GM19372 (cell line): ENCODE measurements around the gene LDLRAD2.
"Not testable (repeated sequence)": the region's sequence is repeated elsewhere in the genome, so short reads cannot be mapped to it uniquely, and the experiment has no call there.

ENCODE experiments used
- ATAC-seq: cut with Tn5 transposase; IDR thresholded peaks from one replicate; pipeline ENCODE4 v1.9.1; 2021; ENCODE audit warnings: mild to moderate bottlenecking, low read depth, moderate library complexity; ENCODE audit not compliant: unreplicated experiment

Gene LDLRAD2

DNA sequence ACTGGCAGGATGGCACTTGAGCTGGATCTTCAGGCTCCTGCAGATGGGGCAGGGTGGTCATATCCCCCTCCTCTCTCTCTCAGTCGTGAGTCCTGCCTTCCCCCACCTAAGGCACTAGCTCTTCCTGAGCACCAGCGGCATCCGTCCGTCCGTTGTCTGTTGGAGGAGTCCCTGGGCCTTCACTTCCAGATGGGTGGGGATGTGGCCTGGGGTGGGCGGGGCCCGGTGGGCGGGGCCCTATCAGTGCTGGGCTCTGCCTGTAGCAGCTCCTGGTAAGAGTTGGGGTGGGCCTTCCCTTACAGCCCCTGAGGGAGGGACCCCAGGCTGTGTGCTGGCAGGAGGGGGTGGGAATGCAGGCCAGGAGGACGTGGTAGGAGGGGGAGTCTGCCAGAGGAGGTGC, 10.3 kb downstream of the LDLRAD2 start:
- no peak for ATAC-seq

DNA sequence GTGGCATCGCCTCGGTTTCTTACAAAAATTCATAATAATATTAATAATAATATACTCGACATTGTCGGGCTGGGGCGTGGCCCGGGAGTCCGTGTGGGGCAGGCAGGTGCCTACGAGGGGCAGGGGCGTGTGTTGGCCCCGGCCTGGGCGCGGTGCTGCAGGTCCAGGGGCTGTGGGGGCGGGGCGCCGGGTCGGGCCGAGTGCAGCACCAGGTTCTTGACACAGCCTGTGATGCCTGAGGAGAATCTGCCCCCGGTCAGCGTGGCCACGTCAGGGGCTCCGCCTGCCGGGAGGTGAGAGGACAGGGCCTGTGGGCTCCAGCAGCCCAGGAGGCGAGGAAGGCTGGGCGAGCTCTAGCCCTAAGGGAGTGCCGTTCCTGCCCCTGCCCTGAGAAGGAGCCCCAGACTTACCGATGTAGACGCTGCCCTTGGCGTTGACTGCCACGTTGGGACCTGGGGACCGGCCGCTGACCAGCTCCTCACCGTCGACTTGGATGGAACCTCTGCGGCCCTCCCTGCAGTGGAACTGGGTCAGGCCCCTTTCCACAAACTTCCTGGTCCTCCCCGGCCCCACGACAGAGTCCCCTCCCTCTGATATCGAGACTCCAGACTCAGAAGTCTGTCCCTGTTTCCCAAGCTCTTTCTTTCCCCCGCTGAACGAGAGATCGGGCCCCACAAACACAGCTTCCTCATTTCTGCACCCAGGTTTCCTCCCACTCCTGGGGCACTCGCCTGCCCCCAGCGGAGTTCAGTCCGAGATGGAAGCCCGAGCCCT, 11.3 kb downstream of the LDLRAD2 start:
- no peak for ATAC-seq

DNA sequence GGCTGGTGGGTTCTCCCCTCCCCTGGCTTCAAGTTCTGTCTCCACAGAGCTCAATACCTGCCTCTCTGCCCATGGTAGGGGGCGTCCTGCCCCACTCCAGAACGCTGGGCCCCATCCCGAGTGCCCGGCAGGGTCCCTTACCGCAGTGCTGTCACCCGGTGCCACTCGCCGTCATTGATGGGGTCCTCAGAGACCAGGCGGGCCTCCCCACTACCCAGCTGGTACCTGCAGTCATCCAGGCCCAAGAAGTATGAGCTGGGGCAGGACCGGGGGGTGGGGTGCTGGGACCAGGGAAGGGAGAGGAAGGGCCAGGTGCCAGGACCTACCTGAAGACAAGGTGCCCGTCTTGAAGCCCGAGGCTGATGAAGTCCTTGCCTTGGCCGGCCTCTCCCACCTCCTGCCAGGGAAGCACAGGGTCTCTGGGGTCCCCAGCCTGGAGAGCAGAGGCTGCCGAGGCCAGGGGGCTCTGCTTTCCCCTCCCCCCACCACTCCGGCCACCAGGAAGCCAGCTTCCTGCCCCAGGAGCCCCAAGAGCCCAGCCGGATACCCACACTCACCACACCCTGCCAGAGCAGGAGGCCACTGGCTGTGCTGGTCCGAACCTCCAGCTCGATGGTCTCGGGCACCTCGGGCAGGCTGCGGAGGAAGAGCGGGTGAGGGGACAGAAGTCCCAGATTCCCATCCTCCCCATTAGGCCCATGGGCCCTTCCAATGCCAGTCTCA, 12.1 kb downstream of the LDLRAD2 start:
- ATAC-seq = no peak

DNA sequence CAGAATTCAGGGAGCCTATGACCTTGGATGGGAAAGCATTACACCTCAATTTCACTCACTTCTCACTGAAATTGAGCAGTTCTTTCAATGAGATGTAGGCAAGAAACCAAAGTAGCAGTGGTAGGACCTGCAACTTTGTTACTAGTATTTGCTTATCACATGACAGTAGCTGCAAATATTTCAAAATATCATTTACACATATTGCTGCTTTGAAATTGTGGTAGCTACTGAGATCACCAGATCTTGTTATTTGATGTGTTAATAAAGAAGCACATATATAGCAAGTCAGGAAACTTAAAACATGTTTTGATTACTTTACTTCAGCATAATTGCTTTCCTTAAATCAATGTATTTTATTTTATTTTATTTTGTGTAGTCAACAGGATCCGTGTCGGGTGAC, 12.9 kb downstream of the LDLRAD2 start:
- ATAC-seq = no peak

DNA sequence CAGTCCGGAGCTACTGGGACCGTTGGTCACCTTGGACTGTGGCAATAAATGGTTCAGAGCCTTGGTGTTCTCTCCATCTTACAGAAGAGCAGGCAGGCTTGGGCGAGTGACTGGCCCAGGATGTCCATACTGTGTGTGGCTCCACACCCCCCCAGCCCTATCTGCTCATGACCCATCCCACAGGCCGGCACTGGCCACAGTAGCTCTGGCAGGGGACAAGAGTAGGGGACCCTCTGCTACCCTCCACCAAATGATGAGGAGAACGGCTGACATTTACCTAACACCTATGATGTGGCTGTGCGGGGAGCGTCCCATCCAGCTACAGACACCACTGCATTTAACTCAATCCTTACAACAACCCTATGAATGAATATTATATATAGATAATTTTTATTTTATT, 13.3 kb downstream of the LDLRAD2 start:
- no peak for ATAC-seq

DNA sequence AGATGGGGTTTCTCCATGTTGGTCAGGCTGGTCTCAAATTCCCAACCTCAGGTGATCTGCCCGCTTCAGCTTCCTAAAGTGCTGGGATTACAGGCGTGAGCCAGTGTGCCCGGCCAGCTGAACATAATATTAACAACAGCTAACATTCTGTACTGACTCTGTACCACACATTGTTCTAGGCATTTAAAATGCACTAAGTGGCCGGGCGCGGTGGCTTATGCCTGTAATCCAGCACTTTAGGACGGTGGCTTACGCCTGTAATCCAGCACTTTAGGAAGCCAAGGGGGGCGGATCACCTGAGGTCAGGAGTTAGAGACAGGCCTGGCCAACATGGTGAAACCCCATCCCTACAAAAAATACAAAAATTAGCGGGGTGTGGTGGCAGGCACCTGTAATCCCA, 14.6 kb downstream of the LDLRAD2 start:
- ATAC-seq = not testable (repeated sequence)

DNA sequence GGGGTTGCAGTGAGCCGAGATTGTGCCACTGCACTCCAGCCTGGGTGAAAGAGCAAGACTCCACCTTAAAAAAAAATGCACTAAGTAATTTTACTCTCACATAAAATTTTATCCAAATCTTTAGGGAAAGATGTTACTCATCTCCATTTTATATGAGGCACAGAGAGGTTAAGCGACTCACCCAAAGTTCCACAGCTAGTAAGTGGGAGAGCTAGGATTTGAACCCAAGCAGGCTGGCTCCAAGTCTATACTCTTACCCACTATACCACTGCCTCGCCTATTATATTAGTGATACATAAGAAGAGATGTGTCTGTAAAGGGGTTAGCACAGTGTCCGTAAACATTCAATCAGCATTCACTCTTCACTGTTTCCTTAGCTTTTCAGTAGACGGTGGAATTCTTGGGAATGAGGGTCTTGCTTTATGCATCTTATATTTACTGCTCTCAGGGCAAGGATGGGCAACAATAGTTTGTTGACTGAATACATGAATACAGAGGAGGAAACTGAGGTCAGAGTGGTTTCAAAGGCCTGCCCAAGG, 15.1 kb downstream of the LDLRAD2 start:
- no peak for ATAC-seq

DNA sequence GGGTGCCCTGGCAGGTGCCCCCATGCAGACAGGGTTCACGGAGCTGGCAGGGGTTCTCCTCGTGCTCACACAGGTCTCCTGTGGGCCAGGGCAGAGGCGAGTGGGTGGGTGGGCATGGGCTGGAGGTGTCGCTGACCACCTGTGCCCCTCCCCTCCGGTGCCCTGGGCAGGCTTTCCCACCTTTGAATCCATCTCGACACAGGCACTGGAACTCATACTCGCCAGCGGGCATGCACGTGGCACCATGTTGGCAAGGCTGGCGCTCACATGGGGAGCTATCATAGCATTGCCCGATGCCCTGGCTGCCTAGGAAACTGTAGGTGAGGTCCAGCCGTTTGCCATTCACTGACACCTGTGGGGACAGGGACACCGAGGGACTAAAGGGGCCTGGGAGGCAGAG, 16.0 kb downstream of the LDLRAD2 start:
- no peak for ATAC-seq

DNA sequence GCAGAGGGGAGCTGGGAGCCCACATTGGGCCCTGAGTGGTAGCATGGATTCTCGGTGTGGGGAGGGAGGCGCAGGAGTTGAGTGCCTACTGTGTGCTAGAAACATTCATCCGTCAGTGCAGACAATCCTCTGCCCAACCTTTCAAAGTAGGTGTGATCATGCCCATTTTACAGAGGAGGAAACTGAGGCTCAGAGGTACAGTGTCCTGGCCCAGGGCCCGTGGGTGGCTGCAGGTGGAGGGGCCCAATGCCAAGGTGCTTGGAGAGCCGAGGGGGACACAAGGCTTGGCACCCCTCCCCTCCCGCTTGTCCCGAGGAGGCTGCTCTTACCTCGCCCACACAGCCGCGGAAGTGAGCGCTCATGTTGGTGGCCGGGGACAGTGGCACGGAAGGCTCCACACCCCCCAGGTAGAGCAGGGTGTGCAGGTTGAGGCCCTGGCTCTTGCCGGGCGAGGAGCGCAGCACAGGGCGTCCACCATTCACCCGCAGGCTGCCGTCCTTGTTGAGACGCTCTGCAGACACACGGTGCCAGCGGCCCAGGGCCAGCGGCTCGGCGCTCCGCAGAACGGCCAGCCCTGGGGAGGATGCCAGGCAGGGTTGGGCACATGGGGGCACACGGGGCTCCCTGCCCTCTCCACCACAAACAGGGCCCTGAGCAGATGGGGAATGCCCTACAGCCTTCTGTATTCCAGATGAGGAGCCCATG, 16.6 kb downstream of the LDLRAD2 start:
- ATAC-seq = no peak

DNA sequence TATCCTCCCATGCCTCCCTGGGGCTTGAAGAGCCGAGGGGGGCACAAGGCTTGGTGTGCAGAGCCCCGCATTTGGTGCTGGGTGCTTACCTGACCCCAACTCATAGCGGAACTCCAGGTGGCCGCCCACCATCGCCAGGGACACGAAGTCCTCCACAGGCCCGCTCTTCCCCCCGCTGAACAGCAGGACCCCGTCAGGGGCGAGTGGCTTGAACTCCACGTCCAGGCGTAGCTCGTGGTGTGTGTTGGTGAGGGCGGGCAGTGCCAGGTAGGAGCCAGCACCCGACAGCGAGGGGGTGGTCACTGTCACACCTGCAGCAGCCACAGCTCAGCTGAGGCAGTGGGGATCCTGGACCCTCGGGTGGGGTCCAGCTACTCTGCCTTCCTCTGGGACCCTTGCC, 17.2 kb downstream of the LDLRAD2 start:
- ATAC-seq = no peak

DNA sequence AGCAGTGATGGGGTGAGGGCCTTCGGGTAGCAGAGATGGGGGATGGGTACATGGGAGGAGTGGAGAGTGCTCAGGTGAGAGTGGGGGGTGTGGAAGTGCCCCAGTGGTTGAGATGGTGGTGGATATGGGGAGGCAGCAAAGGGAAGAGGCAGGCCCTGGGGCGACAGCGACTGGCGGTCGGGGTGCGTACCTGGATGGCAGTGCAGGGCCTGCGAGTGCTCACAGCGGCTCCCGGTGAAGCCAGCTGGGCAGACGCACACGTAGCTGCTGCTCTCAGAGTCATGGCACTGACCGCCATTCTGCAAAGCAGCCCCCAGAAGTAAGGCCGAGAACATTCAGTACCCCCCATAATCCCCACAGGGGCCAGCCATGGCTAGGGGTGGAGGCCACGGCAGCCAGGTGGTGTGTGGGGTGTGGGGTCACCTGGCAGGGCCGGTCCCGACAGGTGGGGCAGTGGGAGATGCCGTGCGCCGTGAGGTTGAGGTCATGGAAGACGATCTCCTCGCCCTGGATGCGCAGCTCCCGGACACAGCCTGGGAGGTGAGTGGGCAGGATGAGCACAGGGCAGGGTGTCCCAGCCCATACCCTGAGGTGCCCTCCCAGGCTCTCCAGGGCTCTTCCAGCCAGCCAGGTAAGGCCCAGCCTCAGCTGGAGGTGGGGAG, 18.9 kb downstream of the LDLRAD2 start:
- ATAC-seq = no peak

DNA sequence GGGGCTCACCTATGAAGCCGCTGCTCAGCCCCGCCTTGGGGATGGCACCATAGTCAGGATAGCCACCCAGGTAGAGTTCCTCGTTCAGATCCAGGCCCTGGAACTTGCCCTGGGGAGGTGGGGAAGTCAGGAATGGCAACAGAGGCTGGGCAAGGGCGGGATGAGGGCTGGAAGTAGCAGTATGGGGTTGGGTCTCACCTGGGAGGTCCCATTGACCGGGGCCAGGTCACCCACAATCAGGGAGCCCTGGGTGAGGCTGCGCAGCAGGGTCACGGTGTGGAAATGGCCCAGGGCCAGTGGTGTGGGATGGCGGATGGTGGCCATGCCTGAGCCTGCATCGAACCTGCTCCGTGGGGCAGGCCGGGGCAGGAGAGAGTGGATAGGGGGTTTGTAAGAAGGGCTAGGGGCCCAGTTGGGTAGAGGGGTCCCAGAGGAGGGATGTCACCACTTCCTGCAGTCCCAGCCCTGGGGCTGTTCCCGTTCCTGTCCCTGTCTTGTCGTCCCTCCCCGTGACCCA, 19.4 kb downstream of the LDLRAD2 start:
- ATAC-seq = no peak

DNA sequence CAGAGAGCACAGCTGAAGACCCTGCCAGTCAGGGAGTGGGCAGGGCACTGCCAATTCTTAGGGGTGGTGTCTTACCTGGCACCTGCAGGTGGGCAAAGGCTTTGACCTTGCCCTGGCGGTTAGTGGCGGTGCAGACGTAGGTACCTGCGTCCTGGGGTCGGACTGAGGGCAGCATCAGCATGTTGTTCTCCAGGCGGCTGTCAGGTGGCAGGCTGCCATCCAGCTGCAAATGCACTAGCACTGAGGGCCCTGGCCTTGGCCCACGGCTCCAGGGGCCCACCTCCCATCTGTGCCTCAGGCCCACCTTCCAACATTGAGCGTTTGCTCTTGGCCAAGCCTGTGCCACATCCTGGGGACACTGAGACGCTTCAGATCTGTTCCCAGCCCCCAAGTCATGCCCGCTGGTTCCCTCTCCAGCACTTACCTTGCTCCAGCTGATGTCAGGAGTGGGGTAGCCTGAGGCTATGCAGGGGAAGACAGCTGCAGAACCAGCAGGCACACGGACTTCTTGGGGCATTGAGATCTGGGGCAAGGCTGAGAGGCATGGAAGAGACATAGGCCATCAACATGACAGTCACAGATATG, 21.4 kb downstream of the LDLRAD2 start:
- no peak for ATAC-seq

DNA sequence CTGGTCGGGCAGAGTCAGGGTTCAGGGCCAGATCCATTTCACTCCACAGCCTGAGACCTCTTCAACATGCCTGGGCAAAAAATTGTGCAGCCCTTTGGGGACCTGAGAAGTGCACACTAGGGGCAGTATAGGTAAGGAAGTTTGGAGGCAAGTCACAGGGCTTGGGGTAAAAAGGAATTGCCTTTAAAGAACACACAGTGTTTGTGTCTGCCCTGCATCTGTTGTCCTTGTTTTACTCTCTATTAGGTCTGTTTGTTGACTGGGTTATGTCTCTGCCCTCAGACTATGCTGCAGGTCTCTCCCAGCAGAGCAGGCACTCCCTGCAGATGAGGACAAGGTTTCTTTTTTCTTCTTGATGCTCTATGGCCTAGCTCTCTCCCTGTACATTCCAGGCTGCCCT, 22.0 kb downstream of the LDLRAD2 start:
- ATAC-seq = no peak

DNA sequence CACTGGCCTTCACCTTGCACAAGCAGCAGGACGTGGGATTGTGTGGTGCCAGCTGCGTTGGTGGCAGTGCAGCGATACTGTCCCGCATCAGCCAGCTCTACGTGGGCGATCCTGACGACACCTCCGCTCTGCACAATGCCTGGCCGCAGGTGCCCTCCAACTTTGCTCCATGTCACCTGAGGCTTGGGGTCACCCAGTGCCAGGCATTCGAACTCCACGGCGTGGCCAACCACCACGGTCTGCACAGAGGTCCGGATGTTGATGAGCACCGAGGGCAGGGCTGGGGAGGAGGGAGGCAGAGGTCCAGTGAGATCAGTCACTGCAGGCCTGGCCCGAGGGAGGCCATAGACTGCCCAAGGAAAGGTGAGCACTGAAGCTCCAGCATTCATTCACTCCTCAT, 22.6 kb downstream of the LDLRAD2 start:
- no peak for ATAC-seq

DNA sequence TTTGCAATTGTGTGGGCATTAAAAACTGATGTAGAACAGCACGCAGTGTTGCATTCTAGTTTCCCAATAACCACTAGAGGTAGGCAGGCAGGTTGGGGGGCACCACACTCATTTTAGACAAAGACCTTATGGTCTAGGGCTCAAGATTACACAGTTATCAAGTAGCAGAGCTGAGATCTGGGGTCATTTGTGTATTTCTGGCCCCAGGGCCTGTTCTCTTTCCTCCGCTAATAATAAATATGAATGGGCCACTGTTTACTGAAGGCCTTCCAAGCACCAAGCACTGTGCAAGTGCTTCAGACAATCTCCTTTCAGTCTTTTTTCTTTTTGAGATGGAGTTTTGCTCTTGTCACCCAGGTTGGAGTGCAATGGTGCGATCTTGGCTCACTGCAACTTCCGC, 23.9 kb downstream of the LDLRAD2 start:
- no peak for ATAC-seq

DNA sequence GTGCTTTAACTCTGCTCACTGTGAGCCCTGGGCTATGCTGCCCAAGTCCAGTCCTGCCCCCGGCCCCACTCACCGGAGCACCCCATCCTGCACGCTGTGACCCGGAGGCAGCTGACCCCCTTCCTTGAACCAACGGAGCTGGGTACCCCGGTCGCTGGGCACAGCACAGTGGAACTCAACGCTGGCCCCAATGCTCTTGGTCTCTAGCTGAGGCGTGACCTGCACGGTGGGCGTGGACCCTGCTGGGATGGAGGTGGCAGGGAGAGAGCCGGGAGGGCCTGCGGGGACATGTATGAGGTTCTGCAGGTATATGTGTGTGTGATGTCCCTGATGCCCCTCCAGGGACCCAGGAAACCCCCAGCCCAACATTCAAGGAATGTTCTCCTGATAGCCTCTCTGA, 24.7 kb downstream of the LDLRAD2 start:
- no peak for ATAC-seq

DNA sequence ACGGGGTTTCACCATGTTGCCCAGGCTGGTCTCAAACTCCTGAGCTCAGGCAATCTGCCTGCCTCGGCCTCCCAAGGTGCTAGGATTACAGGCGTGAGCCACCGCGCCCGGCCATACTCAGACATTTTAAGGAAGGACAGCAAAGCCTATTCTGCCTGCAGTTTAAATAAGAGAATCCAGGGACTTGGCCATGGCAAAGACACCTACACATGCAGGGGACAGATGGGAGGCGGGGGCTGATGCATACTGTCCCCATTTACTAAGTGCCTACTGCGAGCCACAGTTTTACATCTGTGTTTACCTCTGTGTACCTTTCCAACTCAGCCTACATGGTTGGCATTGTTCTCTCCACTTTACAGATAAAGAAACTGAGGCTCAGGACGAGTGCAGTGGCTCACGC, 25.4 kb downstream of the LDLRAD2 start:
- no peak for ATAC-seq

DNA sequence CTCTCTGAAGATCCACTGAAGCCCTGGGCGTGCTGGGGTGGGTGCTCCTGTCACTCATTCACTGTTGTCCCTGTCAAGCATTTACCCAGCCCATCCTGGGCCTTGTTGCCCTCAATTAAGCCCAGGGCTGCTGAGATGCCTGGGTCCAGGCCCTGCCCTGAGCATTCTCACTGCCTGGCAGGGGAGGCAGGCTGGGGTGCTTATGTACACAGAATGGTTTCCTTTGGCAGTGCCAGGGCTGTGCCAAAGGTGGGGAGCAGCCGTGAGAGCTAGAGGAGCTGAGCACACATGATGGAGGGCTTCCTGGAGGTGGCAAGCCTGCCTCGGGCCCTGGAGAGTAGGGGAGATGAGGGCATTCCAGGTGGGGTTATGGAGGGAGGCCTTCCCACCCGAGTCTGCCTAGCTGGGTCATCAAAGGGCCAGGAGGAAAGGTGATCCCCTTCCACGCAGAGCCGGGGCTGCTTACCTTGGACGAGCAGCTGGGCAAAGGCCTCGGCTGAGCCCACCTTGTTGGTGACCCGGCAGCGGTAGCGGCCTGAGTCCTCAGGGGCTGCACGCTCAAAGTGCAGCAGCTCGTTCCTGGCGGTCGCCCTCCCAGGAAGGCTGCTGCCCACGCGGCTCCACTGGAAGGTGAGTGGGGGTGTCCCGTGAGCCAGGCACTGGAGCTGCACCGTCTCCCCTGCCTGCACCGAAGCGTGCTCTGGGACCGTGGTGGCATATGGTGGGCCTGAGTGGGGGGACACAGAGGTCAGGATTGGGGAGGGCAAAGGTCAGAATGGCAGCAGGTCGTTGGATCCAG, 26.5 kb downstream of the LDLRAD2 start:
- no peak for ATAC-seq
